Hematopoietic multipotent progenitor cell (in vitro differentiated cells): ENCODE data around the gene FRMPD4. TPM values are rescaled to one million over a fixed set of nuclear protein-coding genes. Genes with fewer than 3 reads are reported as not detected.

Experiments used
- DNase-seq, 3 donors: peaks; one replicate each; pipeline ENCODE4 v3.0.0-alpha.2; 2011 to 2015; ENCODE audit warnings: low read depth in 2 of 3, low spot score in 2 of 3
- total RNA-seq: library from RNA; depleted of rRNA; stranded (reverse); fragments of >200 nt; gene quantifications from one replicate; pipeline ENCODE4 v1.2.3, GENCODE V29; 2012

The FRMPD4 gene
- total RNA-seq, 1 donor = not detected

GRCh38 chrX:12423346-12423745 lies 285.1 kb downstream of the FRMPD4 start:
- DNase-seq = no peak

- no peak for DNase-seq
Measured at GRCh38 chrX:12425496-12425895, 287.2 kb downstream of the FRMPD4 start.

GRCh38 chrX:12426420-12426819 lies 288.1 kb downstream of the FRMPD4 start:
- no peak for DNase-seq

GRCh38 chrX:12434493-12434892 lies 296.2 kb downstream of the FRMPD4 start:
- DNase-seq = no peak

GRCh38 chrX:12439416-12439815 lies 301.1 kb downstream of the FRMPD4 start:
- DNase-seq = no peak

- DNase-seq = no peak
Measured at GRCh38 chrX:12440246-12440645, 302.0 kb downstream of the FRMPD4 start.

- DNase-seq = no peak
Measured at GRCh38 chrX:12441381-12442128, 303.3 kb downstream of the FRMPD4 start.

GRCh38 chrX:12443534-12444098 lies 305.3 kb downstream of the FRMPD4 start:
- DNase-seq = no peak

- no peak for DNase-seq
Measured at GRCh38 chrX:12446342-12447075, 308.2 kb downstream of the FRMPD4 start.

- no peak for DNase-seq
Measured at GRCh38 chrX:12447448-12448064, 309.3 kb downstream of the FRMPD4 start.

GRCh38 chrX:12452268-12452667 lies 314.0 kb downstream of the FRMPD4 start:
- DNase-seq = no peak

- DNase-seq = no peak
Measured at GRCh38 chrX:12460929-12461328, 322.7 kb downstream of the FRMPD4 start.

- DNase-seq = no peak
Measured at GRCh38 chrX:12463052-12463451, 324.8 kb downstream of the FRMPD4 start.

- no peak for DNase-seq
Measured at GRCh38 chrX:12463873-12464272, 325.6 kb downstream of the FRMPD4 start.

GRCh38 chrX:12467321-12467720 lies 329.0 kb downstream of the FRMPD4 start:
- DNase-seq = no peak

- no peak for DNase-seq
Measured at GRCh38 chrX:12469296-12469695, 331.0 kb downstream of the FRMPD4 start.

GRCh38 chrX:12471061-12471460 lies 332.8 kb downstream of the FRMPD4 start:
- no peak for DNase-seq

- DNase-seq = no peak
Measured at GRCh38 chrX:12480956-12481355, 342.7 kb downstream of the FRMPD4 start.

GRCh38 chrX:12488220-12488619 lies 349.9 kb downstream of the FRMPD4 start:
- no peak for DNase-seq

GRCh38 chrX:12488771-12489170 lies 350.5 kb downstream of the FRMPD4 start:
- no peak for DNase-seq

GRCh38 chrX:12489341-12489740 lies 351.1 kb downstream of the FRMPD4 start:
- DNase-seq = no peak
